Stimulated activated CD4-positive, alpha-beta T cell treated with anti-CD3 and anti-CD28 coated beads, Interleukin-15, amount 100 ng/mL, for 24 hours (primary cell): ENCODE results near the gene CFAP100.

Experiments
- DNase-seq: peaks from one replicate; pipeline ENCODE4 v3.0.0-alpha.2; 2020

CFAP100 gene

DNA sequence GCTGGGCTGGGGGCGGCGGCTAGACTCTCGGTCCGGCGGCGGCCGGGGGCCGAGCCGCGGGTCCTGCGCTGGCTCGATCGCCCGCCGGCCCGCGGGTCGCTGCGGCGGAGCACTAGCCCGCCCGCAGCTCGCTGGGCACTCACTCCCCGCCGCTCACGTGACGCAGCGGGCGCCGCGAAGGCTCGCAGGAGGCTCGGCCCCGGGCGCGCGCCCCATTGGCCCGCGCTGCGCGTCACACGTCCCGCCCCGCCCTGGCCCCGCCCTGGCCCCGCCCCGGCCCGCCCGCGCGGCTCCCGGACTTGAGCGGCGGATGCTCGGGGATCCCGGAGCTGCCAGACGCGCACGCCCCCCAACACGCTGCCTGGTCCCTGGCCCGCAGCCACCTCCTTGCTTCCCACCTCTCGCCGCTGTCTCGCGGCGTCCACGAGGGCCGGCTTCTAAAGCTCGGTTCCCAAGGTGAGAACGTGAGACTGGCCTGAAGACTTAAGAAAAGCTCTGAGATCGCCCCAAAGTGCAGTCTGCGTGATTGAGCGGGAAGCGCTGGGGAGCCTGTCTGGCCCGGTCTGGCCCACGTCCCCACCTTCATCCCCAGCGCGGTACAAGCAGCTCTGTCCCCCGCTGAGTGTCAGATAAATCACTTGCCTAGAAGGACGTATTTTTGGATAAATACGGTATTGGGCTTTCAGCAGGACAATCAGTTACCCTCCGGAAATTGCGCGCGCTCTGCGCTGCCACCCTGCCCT, 37.2 kb upstream of the CFAP100 start, which contains the start of gene KLF15:
Gene KLF15, minus strand, starts transcription at position 114 of the 743 bp plus-strand sequence. CDS start 4,486 bp downstream, outside the sequence.
- peak; percentile 85 for DNase-seq

DNA sequence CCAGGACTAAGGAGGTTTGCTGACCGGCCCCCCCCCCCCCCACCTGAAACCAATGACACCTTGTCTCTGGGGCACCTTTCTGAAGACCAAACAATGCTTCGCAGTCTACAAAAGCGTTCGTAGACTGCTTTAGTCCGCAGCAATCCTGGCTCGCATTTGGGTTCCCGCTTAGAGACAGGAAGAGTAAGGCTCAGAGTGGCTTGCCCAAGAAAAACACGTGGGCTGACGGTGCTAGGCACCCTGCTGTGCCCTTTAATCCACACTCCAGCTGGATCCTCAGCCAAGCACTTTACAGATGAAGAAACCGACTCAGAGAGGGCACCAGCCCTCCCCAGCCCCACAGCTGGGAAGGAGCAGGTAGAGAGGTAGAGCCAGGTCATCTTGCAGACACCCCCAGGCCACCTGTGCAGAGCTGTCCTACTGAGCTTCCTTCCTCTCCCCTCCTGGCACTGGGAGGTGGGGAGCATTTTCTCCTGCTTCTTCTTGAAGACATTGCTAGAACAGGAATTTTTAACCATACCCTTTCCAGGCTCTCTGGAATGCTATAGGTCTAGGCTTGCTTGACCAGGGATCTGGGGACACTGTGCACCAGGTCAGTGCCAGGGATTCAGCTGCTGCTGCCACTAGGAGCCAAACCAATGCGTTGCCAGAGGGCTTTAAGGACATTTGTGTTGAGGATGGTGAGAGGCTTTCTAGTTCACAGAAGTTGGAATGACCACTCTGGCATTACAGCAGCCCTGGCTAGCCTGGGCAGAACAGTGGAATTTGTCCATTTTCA, 36.5 kb upstream of the CFAP100 start:
- DNase-seq: peak; percentile 10

DNA sequence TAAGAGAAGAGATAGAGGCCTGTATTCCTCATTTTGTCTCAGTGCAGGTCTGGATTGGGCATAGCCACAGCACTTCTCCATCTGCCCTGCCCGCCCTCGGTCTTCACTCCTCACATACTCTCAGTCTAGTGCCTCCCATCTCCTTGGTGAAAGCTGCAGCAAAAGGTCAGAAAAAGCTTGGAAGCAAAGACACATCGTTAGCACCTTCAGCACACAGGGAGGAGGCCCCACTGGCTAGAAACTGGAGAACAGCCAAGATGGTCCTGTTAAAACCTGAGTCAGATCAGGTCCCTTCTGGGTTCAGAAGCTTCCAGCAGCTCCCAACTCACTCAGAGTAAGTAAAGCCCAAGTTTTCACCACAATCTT, 35.9 kb upstream of the CFAP100 start:
- DNase-seq: no peak

DNA sequence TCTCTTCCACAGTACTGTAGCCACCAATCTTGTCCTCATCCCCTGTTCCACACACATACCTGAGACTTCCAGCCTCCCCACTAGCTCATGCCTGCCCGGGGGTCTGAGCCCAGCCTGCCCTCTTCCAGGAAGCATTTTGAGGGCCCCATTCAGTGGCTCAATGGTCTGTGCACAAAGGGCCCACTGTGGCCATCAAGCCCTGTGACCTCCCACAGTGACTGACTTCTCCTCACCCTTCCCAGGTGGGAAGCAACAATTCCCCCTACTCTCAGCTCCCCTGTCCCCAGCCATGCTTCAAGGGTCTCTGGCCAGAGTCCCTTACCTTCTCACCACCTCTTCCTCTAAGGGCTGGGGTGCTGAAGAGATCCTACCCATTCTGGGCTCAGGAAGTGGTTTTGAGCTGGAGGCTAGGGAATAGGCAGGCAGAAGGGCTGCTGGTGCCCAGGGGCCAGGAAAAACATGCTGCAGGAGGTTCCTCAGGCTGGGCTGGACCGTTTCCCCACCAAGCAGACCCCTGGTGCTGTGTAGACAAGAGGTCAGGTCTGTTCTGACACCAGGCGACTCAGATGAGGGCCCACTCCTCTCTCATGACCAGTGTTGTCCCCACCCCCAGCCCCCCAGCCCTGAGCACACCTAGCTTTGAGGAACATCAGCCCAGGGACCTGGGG, 34.5 kb upstream of the CFAP100 start:
- DNase-seq: no peak

DNA sequence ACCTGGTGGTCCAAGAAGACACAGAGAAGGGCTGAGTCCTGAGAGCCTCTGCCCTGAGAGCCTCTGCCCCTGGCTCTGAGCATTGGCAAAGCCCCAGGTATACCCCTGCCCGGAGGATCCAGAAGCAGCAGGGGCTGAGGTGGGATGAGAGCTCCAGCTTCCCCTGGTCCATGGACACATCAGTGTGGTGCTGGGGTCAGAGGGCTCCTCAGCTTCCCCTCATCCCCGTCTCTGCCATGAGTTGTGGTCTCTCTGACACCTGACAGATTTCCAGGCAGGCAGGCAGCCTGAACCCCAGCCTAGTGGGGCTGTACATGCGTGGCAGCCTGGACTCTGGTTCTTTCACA, 34.0 kb upstream of the CFAP100 start:
- no peak for DNase-seq

DNA sequence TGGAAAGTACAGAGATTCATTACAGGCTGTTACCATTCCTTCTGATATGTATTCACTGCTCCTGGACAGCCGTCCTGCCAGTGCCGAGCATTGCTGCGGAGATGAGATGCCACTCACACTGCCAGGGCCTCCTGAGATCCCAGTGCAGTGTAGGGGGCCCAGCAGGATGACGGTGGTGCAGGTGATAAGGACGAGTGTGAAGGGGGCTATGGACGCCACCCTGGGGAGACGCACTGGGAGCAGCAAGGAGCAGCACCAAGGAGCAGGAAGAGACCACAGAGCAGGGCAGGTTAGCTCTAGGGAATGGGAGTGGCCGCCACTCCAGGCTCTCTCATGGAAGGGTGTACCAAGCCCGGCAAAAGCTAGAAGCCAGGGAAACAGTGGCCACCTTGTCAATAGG, 33.5 kb upstream of the CFAP100 start:
- no peak for DNase-seq

DNA sequence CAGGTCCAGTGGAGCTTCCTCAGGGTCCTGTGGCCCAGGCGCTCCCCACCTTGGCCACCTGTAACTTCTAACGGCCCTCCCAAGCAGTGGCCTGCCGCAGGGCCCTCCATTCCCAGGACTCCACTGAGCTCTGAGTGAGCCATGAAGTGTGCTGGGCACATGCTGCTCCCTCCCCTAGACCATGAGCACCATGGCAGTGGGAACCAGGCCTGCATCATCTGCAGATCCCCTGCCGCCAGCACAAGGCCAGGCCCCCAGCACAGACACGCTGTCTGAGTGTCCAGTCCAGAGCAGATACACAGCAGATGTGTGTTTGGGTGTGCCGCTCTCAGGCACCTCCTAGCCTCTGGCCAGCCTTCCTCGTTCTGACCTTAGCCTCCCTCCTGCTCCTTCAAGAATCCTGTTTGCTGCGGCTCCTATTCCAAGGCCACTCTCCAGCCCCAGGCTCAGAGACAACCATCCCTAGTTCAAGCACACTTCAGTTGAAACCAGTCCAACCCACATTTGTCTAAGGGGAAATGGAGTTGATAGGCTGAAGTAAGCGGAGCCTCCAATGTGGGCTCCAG, 30.5 kb upstream of the CFAP100 start:
- DNase-seq: no peak

DNA sequence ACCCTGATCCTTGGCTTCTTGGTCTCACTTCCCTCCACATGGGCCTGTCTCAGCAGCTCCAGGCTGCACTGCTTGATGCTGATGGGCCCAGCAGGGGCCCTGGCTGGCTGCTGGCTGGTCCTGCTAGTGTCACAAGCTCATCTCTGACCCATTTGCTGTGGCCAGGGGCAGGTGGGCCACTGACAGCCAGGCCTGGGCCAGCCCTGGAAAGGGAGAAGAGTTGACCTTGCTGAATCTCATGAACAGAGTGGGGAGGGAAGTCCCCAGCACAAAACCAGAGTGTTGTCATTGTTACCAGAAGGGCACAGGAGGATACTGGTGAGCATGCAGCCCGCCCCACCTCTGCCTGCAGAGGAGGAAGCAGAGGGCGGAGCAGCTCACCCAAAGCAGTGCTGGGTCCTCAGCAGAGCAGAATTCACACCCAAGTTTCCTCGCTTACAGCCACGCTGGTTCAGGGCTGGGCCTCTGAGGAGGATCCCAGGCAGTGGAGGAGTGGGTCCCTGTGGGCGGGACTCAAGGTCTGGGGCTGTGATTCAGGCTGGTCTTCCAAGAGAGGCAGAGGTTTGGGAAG, 29.9 kb upstream of the CFAP100 start:
- DNase-seq: no peak

DNA sequence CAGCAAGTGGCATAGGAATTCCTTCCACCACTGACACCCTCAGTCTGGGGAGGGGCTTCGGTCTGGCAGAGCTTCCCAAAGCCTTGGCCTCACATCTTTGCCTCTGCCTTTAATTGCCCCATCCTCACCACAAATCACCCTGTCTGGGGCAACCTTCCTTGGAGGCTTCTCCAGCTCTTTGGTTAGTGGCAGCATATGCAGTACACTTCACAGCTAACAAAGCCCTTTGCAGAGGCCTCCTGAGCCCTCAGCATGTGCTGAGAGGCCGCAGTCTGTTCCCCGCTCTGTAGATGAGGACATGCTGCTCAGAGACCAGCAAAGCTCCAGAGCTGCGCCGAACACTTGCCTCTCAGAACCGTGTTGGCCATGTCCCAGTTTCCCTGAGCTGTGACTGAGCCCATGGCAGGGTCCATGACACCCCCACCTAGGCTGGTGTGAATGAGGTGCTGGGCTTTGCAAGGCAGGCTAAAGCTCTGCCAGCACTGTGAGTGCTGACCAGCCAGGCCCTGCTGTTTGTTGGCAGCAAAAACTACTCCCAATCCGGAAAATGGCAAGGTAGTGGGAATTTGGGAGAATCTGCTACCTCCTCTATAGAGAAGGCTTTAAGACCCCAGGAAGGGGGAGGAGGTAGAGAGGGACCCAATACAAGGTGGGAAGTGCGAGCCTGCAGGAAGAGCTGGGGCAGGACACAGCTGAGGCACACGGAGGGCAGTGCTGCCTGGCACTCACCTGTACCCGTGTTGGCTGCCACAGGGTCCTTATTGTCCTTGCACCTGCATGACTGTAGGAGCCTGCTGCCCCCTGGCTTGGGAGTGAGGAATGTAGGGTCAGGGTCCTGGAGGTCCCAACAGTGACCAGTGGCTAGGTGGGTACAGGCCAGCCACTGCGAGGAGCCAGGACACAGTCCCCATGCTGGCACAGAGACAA, 29.1 kb upstream of the CFAP100 start:
- no peak for DNase-seq

DNA sequence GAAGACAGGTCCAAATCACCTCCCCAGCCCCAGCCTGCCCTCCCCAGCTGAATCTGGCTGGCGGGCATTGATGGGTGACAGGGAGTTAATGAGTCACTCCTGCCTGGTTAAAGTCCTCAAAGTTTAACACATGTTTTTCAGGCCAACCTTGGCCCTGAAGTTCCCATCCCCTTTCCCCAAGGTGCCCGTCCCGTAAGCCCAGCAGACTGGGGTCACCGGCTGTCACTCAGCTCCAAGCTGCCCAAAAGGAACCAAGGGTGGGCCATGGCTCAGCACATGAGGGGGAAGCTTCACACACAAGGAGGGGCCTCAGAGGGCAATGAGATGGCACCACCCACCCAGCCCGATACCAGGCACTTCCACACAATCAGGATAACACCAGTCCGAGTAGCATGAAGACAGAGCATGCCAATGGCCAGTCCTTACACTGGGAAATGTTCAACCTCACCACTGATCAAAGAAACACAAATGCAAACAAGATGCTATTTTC, 27.3 kb upstream of the CFAP100 start:
- DNase-seq: no peak

DNA sequence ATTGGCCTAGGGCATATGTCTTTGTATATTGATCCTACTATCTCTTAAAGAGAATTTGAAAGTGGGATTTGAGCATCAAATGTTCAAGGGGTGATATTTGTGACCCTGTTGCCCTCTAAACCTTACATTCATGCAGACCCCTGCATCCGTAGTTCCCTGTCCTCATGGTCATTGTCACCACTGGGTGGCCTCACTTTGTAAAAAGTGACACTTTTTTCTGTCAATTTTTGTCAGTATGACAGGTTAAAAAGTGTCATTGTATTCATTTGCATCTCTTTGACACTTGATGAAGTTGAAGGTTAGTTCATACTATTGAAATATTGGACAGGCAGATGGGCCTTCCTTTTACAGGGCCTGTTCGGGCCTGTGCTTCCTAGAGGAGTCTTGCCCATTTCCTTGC, 25.2 kb upstream of the CFAP100 start:
- no peak for DNase-seq

DNA sequence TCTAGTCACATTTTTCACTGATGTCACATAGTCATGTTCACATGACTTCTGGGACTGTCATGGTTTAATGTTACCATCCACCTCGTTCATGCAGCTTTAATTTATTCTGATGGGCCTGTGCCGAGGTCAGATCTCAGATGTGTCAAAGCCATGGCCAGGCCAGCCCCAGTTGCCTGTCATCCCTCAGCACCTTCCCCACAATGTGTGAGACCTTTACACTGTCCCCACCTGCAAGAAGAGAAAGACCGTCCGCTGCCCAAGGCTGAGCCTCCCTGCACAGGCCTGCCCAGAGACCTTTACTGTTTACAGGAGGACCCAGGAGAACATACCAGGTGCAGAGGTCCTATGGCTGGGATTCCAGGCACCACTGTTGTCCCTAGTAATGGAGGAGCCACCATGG, 24.7 kb upstream of the CFAP100 start:
- no peak for DNase-seq

DNA sequence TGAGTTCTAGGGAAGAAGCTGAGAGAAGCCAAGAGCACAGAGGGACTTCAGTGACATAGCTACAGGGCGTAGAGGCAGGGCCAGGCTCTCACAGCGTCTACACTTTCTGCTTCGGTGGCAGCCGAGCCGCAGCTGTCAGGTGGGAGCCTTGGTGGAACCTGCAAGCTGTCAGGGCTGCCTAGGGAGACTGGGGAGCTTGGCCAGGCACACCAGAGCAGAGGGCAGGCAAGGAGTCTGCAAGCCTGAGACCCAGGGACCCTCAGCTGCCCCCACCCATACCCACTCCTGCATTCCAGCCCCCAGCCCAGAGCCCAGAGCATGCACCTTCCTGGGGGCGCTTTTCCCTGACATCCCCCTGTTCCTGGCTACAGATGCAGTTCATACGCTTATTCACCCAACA, 24.1 kb upstream of the CFAP100 start:
- DNase-seq: no peak

DNA sequence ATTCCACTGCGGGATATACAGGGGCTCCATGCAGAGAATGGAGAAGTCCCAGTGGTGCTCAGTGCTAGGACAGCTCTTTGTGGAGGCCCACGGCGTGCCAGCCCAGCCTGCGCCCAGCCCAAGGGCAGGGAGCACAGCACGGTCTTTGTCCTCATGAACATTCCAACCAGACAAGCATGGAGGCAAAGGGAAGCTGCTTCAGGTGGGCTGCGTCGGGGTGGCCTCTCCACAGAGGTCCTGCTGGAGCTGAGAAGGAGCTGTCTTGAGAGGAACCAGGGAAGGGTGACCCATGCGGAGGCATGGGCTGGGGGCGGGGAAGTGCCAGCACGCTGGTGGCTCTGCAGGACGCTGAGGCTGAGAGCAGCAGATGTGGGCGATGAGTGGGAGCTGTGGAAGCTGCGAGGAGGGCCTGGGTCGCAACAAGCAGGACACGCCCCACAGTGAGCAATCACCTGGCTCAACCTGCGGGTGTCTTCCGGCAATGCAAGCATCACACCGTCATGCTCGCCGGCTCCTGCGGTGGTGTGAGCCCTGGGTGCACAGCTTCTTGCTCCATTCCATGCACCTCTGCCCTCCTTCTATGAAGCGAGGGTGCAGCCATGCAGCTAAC, 23.5 kb upstream of the CFAP100 start:
- no peak for DNase-seq

DNA sequence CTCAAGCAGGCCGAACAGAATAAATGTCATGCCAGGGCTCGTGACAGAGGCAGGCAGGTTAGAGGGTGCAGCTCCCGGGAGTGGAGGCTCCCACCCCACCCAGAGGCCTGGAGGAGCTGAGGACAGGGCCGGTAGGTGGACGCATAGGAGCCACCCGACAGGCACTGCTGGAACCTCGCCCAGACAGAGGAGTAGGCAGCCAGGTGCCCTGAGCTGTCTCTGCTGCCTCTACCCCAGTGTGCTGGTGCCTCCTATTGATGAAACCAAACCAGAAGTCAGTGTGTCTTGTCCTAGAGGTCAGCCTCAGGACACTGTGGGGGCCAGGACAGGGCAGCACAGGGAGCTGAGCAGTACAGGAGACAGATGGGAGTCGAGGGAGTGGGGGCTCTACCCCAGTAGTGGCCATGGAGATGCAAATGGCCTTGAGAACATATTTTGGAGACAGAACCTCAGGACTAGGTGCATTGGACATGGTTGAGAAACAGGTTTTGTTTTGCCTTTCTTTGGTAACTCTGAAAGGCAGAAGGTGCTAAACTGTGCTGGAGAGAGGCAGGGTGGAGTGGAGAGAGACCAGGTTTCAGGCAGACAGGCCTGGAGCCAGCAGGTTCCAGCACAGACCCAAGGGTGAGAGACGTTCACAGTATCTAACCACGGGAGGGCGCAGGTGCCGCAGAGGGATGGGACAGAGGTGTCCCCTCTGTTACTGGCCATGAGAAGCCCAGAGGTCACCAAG, 22.1 kb upstream of the CFAP100 start:
- no peak for DNase-seq

DNA sequence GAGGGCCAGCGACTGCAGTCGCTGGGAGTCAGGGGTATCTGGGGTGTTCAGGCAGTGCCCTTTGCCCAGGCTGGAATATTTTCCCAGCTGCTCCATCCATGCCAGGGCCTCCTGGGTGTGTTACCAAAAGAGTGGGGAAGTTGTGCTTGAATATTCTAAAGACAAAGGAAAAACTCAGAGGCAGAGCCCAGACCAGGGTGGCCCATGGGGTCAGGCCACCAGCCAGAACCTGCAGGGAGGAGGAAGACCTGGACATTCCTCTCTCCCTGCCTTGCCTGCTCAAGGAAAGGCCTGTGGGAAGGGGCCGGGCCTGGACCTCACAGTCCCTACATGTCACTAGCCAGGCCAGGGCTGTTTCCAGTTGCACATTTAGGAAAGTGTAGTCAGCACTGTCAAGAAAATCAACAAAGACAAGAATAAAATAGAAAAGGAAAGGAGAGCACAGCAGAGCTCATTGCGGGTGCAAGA, 21.5 kb upstream of the CFAP100 start:
- DNase-seq: no peak

DNA sequence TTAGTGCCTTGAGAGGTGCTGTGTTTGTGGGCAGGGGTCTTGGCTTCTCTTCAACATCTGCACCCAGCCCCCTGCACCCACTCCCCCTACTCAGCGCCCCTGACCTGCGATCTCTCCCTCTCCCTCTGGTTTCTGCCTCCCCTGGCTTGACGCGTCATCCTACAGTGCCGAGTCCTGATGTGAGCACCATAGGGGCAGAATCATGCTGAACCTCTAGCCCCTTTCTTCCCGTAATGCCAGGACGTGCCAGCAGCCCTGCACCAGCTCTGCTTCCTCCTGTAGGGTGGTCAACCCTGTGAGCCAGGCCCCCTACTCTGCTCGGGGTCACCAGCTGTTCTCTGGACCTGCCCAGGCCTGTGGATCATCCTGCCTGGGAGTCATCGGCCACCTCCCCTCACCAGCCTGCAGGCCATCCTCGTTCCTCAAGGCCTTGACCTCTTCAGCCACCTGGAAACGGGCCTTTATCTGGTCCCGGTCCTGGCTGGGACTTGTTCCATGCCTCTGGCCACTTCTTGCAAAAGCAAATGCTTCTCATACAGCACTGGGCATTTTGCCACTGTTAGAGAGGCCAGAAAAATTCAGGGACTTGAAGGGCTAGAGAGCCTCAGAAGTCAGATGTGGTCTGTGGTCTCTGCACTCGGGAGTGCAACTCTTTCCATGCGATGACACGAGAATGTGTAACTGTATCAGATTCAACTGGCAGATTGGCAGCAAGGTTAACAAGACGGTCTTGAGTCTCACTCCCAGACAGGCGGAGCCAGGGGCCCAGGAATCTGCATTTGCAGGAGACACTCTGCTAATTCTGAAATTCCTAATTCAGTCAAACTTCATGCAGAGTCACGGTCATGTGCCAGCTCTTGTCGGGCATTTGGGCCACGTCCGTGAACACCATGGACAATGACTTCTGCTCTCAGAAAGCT, 20.8 kb upstream of the CFAP100 start:
- no peak for DNase-seq

DNA sequence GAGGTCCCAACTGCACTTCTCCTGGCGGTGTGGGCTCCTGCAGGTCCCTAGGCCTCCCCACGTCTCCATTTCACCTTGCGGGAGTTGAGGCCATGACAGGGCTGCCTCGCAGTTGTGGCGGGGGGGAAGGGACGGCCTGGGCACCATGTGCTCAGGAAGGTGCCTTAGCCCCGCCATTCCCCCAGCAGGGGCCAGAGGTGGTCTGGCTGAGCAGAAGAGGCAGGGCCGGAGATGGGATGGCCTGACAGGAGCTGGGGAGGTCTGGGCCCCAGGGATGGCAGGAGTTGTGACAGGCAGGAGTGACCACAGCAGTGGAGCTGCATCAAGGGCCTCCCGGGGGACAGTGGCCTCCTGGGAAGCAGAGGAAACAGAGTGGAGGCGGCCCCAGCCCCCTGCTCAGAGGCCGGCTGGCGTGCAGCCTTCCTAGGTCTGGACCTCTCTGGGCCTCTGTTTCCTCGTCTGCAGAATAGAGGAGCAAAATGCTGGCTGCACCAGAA, 18.8 kb upstream of the CFAP100 start:
- DNase-seq: no peak

DNA sequence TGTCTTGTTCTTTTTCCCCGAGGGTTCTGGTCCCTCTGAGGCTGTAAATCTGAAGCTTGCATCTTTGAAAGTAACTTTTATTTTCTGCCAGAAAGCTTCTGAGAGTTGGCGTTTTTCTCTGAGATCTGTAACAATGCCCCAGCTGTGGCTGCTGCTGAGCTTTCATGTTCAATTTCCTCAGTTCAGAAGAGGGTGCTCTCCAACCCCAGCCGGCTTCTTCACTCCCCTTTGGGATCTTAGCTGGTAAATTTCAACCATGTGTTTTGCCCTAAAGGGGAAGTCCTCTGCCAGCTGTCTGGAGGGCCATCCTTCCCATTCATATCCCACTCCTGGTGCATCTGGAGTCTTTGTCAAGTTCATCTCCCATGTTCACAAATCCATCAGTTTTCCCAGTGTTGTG, 18.3 kb upstream of the CFAP100 start:
- DNase-seq: no peak
